Measurements from ENCODE around the gene RAB35. TPM values are rescaled to one million over a fixed set of nuclear protein-coding genes. Genes with fewer than 3 reads are reported as not detected.
A peak's percentile ranks its signal among the peaks of the same experiment; 100 is the strongest.

The RAB35 gene
- total and polyA plus RNA-seq, 9 of the 15 experiments (the other 6 are each of a cell fraction or from before 2014, with no cell fraction given): 0.65 to 76.3 (median 38.9) TPM

DNA sequence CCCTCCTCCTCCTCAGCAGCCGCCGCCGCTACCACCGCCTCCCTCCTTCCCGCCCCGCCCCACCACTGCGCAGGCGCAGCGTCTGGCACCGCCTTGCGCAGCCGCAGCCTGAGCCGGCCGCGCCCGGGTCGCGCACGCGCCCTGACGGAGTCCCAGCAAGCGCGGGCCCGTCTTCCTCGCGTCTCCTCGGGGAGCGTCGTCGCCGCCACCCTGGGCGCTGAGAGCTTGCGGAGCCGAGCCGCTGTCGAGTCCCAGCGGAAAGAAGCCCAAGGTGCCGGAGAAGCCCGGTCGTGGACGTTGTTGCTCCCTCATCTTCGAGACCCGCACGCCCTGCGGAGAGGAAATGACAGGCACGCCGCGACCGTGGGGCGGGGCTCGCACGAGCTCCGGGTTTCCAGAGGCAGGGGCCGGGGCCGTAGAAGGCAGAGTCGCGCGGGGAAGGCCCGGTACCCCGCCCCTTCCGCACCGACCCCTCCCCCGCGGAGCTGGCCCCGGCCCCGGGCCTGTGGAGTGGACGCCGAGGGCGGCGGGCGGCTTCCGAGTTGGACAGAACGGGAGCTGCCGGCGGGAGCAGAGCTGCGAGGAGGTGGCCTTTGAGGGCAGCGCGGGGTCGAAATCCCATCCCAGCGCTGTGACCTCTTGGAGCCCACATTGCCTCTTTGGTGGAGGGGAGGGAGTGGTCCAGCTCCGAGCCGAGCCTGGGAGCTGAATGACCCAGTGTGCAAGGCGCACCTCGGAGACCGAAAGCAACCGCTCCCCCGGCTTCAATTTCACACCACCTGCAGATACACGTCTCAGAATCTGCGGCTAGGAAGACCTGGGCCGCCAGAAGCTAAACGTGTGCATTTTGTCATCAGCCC, 469 bp upstream of the RAB35 start (continued):
- TF ChIP-seq MGA (IDR thresholded peaks at IDR 0.05): peak; percentile 92
- no peak for TF ChIP-seq NR2C2 (CRISPR knock-in tag; IDR thresholded peaks at IDR 0.05)
- peak; percentile 66 for TF ChIP-seq NR2C2 (tag; IDR thresholded peaks at IDR 0.05)
- TF ChIP-seq ZNF134 (CRISPR knock-in tag; conservative IDR thresholded peaks at IDR 0.05): no peak
- peak in 1 of 2 experiments; percentile 51; a peak in 1 of 4 replicates for TF ChIP-seq SRF (CRISPR knock-in tag; IDR thresholded peaks at IDR 0.05)
- TF ChIP-seq, protein P1, sequence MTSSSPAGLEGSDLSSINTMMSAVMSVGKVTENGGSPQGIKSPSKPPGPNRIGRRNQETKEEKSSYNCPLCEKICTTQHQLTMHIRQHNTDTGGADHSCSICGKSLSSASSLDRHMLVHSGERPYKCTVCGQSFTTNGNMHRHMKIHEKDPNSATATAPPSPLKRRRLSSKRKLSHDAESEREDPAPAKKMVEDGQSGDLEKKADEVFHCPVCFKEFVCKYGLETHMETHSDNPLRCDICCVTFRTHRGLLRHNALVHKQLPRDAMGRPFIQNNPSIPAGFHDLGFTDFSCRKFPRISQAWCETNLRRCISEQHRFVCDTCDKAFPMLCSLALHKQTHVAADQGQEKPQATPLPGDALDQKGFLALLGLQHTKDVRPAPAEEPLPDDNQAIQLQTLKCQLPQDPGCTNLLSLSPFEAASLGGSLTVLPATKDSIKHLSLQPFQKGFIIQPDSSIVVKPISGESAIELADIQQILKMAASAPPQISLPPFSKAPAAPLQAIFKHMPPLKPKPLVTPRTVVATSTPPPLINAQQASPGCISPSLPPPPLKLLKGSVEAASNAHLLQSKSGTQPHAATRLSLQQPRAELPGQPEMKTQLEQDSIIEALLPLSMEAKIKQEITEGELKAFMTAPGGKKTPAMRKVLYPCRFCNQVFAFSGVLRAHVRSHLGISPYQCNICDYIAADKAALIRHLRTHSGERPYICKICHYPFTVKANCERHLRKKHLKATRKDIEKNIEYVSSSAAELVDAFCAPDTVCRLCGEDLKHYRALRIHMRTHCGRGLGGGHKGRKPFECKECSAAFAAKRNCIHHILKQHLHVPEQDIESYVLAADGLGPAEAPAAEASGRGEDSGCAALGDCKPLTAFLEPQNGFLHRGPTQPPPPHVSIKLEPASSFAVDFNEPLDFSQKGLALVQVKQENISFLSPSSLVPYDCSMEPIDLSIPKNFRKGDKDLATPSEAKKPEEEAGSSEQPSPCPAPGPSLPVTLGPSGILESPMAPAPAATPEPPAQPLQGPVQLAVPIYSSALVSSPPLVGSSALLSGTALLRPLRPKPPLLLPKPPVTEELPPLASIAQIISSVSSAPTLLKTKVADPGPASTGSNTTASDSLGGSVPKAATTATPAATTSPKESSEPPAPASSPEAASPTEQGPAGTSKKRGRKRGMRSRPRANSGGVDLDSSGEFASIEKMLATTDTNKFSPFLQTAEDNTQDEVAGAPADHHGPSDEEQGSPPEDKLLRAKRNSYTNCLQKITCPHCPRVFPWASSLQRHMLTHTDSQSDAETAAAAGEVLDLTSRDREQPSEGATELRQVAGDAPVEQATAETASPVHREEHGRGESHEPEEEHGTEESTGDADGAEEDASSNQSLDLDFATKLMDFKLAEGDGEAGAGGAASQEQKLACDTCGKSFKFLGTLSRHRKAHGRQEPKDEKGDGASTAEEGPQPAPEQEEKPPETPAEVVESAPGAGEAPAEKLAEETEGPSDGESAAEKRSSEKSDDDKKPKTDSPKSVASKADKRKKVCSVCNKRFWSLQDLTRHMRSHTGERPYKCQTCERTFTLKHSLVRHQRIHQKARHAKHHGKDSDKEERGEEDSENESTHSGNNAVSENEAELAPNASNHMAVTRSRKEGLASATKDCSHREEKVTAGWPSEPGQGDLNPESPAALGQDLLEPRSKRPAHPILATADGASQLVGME (CRISPR knock-in tag; IDR thresholded peaks at IDR 0.05): peak; percentile 51; the same call in 1 of the 2 replicates
- no peak for TF ChIP-seq TFE3 (CRISPR knock-in tag; IDR thresholded peaks at IDR 0.05)
